ENCODE results near the gene SYT17. TPM values are rescaled to one million over a fixed set of nuclear protein-coding genes. Genes with fewer than 3 reads are reported as not detected.
A peak's percentile ranks its signal among the peaks of the same experiment; 100 is the strongest.

SYT17 gene
- total and polyA plus RNA-seq, 12 donors = 0.20 to 1.3 (median 0.59) TPM

- peaks cover 0 to 24% (median 15%) of the 10 kb centered on the region in 9 donors for H3K4me1 ChIP-seq
- H3K9me3 ChIP-seq = no peaks in the 10 kb centered on the region
- WGBS, 2 donors = 1% methylated on average over 67 to 68 of the region's 68 CpGs
- no peaks in the 10 kb centered on the region for H3K36me3 ChIP-seq
- H3K27ac ChIP-seq = peak overlapping the region in 5 of 10 donors; percentile 54 to 71 (median 66)
- H3K27me3 ChIP-seq = peaks cover 0 to 61% (median 27%) of the 10 kb centered on the region in 7 donors
- TF ChIP-seq, protein P1, sequence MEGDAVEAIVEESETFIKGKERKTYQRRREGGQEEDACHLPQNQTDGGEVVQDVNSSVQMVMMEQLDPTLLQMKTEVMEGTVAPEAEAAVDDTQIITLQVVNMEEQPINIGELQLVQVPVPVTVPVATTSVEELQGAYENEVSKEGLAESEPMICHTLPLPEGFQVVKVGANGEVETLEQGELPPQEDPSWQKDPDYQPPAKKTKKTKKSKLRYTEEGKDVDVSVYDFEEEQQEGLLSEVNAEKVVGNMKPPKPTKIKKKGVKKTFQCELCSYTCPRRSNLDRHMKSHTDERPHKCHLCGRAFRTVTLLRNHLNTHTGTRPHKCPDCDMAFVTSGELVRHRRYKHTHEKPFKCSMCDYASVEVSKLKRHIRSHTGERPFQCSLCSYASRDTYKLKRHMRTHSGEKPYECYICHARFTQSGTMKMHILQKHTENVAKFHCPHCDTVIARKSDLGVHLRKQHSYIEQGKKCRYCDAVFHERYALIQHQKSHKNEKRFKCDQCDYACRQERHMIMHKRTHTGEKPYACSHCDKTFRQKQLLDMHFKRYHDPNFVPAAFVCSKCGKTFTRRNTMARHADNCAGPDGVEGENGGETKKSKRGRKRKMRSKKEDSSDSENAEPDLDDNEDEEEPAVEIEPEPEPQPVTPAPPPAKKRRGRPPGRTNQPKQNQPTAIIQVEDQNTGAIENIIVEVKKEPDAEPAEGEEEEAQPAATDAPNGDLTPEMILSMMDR (IDR thresholded peaks at IDR 0.05) = no peak
- H3K4me3 ChIP-seq = peak overlapping the region; percentile 45 to 64 (median 58)
- DNase-seq (peak; percentile 14 to 43), ATAC-seq (peak; percentile 28 to 66 (median 58))
- intact Hi-C loops (cut with DNase I) = loop anchor here in 6 of 10 donors (5.0 to 10.0 kb wide), 6 partner anchors 54 to 334 kb away; partner anchors contain the start of gene ITPRIPL2 (in 2 of the 6)
Measured at GRCh38 chr16:19168371-19169081, 486 bp downstream of the SYT17 start.

DNA sequence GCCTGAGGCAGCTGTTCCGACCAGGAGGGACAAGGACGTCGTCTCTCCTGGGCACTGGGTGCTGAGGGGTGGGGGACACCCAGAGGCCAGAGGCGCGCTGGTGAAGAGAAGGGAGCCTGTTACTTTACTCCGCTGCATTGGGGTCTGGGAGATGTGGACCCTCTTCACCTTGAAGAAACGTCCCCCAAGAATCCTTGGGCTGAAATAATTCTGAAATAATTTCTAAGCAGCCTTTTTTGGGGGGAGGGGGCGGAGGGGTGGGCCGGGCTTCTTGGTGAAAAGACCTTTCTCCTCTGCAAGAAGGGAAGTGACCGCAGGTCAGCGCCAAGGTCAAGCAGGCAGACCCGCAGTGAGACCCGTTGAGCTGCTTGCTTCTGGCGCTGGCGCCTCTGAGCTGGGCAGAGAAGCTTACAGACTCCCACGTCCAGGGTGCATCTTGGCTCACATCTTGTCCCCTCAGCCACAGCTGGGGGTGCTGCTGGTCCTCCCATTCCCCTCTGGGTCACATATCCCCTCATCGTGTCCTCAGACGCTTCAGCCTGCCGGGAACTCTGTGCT lies 1.1 kb downstream of the SYT17 start:
- 28 to 30% methylated on average over 19 of the region's 19 CpGs for WGBS, 2 donors
- H3K27ac ChIP-seq = peak overlapping the region in 5 of 10 donors; percentile 1 to 71 (median 66)
- TF ChIP-seq, protein P1 (IDR thresholded peaks at IDR 0.05) = no peak
- intact Hi-C loops (cut with DNase I) = loop anchor here in 6 of 10 donors (5.0 to 10.0 kb wide), 6 partner anchors 54 to 333 kb away; partner anchors contain the start of gene ITPRIPL2 (in 2 of the 6)
- H3K36me3 ChIP-seq = no peaks in the 10 kb centered on the region
- H3K4me3 ChIP-seq = peak overlapping the region in 8 of 10 donors; percentile 45 to 64 (median 60)
- peaks cover 0 to 61% (median 27%) of the 10 kb centered on the region in 7 donors for H3K27me3 ChIP-seq
- peaks cover 0 to 24% (median 15%) of the 10 kb centered on the region in 9 donors for H3K4me1 ChIP-seq
- DNase-seq = peak in 1 of 2 donors; percentile 18
- peak in 1 of 8 donors; percentile 46 for ATAC-seq
- H3K9me3 ChIP-seq = no peaks in the 10 kb centered on the region

DNA sequence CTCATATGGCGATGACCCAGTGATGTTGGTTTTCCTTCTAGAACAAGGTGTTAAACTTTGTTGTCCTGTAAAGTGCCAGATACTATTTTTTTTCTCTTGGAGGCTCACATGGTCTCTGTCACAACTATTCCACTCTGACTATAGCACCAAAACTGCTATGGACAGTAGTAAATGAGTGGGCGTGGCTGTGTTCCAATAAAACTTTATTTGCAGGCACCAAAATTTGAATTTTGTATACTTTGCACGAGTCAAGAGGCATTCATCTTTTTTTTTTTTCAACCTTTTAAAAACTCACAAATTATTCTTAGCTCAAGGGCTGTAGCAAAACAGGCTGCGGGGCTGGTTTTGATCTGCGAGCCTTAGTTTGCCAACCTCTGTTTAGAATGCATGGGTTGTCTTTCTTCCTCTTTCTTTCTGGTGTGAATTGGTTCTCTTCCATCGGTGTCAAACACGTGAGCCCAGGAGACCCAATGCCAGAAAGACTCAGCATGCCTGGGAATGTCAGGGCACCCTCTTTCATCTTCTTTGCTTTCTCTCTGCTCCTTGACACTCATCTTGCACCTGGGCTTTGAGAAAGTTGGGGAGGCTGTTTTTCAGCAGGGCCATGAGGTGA lies 2.1 kb downstream of the SYT17 start:
- TF ChIP-seq, protein P1 (IDR thresholded peaks at IDR 0.05) = no peak
- Histone ChIP-seq H3K4me1 (peaks cover 0 to 24% (median 15%) of the 10 kb centered on the region in 9 donors), H3K27me3 (peaks cover 0 to 61% (median 27%) of the 10 kb centered on the region in 7 donors), H3K4me3 (no peak overlapping the region), H3K9me3 (no peaks in the 10 kb centered on the region), H3K27ac (no peak overlapping the region), H3K36me3 (peaks cover 0 to 4% (median 0%) of the 10 kb centered on the region in 9 donors)
- ATAC-seq (no peak), DNase-seq (no peak)
- WGBS, 2 donors = 80 to 82% methylated on average over 7 of the region's 7 CpGs
- intact Hi-C loops (cut with DNase I) = loop anchor here in 2 of 10 donors (10.0 kb wide), 2 partner anchors 55 to 205 kb away; partner anchors contain the start of gene ITPRIPL2 (in 1 of the 2)
